Stromal cell of bone marrow (primary cell): Measurements from ENCODE around the gene TSPAN18.

Source experiments
- DNase-seq: peaks from one replicate; pipeline ENCODE4 v3.0.0-alpha.2; 2012; ENCODE audit warnings: low read depth

The TSPAN18 gene

DNA sequence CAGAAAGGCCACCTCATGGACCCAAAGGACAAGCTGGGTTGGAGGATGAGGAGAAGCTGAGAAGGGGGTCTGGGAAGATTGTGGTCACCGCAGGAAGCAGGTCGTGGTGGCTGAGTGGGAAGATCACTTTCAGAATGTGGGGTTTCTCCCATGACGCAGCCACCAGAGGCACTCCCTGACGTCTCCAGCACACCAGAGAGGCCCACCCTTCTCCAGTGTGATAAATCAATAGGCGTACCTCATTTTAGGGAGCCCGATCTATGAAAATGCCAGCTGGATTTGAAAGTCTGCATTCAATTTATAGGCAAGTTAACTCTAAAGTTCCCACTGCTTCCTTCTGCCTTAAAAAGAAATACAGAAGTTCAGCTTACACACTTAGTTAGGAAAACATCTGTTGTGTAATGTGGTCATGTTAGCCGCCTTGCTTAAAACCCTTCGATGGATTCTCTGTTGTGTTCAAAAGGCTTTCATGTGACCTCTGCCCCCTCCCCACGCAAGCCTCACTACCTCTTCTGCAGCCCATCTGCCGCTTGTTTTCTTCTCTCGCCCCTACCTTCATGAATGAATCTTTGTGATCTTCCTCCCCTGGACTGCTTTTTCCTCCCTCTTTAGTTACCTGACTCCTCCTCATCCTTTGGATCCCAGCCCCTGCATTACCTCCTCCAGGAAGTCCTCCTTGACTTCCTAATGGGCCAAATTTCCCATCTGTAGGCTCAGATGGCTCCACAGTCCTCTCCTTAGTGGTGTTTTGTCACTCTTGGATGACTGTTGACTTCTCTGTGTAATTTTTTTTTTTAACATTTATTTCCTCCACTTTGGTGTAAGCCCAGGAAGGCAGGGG lies 10.7 kb downstream of the TSPAN18 start:
- DNase-seq: no peak

DNA sequence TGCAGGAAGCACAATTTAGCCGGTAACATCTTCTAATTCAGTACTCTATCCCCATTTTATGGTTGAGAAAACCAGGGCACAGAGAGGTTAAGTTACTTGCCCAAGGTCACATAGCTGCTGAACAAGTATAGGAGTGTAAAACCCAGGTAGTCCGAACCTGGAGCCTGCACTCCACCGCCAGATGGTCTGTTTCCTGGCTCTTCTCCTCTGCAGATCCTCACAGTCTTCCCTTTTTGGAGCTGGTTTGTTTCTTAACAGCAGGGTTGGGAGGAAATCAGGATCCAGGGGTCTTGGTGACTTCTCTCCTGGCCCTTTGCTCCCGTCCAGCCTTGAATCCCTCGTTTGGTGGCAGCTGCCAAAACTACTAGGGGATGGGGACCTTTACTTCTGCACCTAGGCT lies 12.0 kb downstream of the TSPAN18 start:
- no peak for DNase-seq

- no peak for DNase-seq
These were observed 14.2 kb downstream of the TSPAN18 start for GRCh38 chr11:44740967-44741366.

- DNase-seq: no peak
These were observed 15.2 kb downstream of the TSPAN18 start for GRCh38 chr11:44741976-44742375.

DNA sequence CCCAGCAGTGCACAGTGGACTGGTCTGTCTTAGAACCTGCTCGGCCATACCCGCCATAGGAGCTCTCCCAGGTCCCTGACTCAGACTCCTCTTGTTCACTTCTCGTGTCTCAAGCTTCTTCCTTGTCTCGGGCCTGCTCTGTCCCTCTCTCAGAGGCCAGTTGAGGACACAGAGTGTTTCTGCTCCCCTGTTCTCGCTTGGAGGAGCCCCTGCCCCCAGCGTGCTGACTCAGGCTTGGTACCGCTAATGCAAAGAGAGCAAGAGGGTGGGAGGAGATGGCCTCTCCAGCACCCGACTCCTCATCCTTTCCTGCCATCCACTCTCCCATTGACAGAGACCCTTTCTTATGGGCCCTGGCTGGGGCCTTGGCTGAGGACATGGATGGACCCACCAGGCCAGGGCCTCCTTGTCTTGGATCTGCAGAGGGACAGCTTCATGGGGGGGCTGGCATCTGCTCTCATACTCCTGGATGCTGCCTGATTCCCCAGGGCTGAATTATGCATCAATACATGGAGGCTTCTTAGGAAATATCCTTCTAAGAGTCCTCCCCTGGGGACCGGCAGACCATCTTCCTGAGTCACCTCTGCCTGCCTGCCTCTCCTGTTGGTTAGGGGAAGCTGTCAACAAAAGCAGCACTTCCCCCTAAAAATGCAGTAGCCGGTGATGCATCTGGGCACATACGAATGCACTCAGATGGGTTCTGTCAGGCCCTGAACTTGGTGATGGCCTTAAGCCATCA lies 15.9 kb downstream of the TSPAN18 start:
- no peak for DNase-seq

DNA sequence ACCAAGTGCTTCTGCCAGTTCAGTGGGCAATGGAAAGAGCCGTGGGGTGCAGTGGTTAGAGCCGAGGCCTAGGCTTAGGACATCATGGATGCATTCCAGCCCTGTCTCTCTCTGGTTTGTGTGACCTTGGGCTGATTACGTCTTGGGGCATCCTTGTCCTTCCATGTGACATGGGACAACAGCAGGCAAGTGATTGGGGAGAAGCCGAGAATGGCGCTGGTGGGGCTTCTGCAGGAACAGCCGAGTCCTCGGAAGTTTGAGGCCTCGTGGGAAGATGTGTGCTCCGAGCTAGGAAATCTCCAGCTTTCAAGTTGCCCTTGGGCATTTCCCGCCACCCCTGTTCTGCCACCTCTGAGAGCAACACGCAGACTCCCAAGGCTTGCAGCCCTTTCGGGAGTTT lies 16.6 kb downstream of the TSPAN18 start:
- no peak for DNase-seq

- no peak for DNase-seq
These were observed 17.3 kb downstream of the TSPAN18 start for GRCh38 chr11:44743959-44744557.

- DNase-seq: no peak
These were observed 20.1 kb downstream of the TSPAN18 start for GRCh38 chr11:44746894-44747293.

- DNase-seq: no peak
These were observed 20.6 kb downstream of the TSPAN18 start for GRCh38 chr11:44747316-44747715.

GRCh38 chr11:44747836-44748235 lies 21.1 kb downstream of the TSPAN18 start:
- DNase-seq: no peak

DNA sequence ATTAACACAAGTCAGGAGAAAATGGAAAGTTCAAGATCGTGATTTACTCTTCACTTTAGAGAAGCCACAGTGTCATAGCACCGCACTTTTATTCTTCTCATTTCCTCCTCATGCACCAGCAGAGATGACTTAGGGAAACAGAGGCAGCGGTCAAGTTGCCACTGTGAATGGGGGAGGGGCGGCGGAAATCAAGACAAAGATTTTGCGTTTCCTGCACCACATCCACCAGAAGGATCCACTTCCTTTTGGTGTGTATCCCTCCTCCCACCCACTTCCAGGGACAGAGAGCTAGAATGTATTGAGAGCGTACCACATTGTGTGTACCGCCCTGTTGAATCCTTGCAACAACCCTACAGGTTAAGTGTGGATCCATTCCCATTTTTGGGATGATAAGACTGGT lies 21.8 kb downstream of the TSPAN18 start:
- no peak for DNase-seq

DNA sequence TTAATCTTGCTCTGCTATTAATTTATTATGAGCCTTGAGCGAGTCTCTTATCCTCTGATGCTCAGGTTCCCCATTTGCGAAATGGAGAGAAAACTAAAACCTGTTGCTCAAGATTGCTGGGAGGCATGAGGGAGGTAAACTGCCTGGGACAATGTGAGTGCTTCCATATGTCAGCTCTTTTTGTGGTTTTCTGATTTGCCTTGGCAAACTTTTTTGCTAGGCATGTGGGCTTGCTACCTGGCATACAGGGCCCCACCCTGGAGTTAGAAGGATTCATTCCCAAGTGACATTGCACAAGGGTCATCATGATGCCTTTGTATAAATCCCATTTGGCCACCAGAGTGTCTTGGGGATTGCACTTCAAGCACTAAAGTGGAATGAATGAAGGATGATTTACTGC lies 22.4 kb downstream of the TSPAN18 start:
- no peak for DNase-seq

GRCh38 chr11:44750551-44751465 lies 24.0 kb downstream of the TSPAN18 start:
- no peak for DNase-seq

DNA sequence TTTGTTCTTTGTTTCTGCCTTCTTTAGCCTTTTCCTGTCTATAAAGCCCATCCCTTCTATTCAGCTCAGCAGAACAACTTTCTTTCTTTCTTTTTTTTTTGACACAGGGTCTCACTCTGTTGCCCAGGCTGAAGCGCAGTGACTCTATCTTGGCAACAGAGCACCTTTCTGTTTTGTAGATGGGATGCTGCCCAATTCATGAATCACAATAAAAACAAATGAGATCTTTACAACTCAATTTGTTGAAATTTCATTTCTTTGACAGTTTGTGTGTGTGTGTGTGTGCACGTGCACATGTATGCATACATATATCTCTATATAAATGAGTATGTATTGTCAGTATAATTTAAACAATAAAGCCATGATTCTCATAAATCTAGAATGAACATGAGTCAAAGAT lies 25.5 kb downstream of the TSPAN18 start:
- no peak for DNase-seq

DNA sequence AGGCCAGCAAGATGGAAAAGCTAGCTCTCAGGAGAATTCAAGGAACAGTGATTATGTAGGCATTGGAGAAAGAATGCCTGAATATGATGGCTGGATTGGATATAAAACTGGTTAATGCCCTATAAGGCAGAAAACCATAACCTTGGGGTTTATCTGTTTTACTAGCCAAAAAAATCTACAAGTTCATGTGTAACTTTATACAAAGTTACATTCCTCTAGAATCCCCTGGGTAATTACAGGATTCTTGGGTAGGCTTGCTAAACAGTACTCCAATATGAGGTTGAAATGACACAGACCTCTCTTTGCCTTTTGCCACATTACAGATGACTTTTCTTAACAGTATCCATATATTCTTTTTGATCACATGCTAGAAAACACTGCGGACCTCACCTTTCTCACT lies 26.0 kb downstream of the TSPAN18 start:
- DNase-seq: no peak

- no peak for DNase-seq
These were observed 27.3 kb downstream of the TSPAN18 start for GRCh38 chr11:44753961-44754645.

- DNase-seq: no peak
These were observed 28.3 kb downstream of the TSPAN18 start for GRCh38 chr11:44754876-44755555.

DNA sequence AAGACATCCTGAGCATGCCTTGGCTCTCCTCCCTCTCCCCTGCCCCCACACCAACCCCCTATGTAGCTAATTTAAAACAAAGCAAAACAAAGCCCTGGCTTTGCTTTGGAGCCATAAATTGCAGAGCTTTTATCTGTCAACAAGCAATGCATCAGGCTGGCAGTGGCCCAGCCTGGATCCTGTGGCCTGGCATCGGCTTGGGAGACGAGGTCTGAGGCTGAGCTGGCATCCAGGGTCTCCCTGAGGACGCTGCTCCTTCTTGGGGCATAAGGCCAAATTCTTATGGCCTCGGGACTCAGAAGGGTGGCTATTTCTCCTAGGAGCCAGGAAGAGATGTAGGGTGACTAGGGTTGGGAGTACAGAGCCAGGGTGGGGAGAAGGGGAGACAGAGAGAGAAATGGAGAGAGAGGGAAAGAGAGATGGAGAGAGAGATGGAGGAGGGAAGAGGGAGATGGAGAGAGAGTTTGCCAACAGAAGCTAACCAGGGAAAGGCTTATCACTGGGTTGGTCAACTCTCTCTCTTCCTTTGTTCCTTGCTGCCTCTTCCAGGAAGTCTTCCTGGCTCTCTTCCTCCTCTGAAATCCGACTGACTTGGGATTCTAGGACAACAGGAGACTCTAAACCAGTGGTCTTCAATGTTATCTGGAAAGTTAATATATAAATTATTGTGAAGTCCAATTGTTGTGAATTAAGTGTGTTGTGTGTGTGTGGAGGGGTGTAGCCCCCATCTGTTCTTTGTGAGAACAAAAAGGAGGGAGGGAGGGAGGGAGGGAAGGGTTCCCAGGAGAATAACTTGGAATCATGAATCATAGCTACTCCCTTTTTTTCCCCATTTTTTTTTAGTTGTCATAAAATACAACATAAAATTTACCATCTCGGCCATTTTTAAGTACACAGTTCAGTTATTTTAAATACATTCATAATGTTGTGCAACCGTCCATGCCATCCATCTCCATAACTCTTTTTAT lies 29.1 kb downstream of the TSPAN18 start:
- no peak for DNase-seq

DNA sequence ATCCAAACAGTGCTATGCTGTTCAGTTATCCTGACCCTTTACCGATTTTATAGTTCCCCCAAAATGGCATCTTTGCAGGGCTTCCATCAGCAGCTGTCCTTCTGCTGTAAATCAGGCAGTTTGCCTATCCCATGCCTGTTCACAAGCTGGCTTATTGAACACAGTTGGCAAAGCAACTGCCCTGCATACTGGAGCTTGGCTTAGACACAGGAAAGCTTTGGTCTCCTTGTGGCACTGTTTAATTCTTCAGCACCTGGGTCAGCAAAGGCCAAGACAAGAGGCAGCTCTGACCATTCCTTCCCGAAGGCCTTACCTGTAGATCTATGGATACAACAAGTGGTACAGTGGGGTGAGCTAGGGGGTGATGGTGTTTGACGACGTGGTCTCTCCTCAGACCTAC lies 32.2 kb downstream of the TSPAN18 start:
- DNase-seq: no peak
